ENCODE data around the gene IFIT1.

DNA sequence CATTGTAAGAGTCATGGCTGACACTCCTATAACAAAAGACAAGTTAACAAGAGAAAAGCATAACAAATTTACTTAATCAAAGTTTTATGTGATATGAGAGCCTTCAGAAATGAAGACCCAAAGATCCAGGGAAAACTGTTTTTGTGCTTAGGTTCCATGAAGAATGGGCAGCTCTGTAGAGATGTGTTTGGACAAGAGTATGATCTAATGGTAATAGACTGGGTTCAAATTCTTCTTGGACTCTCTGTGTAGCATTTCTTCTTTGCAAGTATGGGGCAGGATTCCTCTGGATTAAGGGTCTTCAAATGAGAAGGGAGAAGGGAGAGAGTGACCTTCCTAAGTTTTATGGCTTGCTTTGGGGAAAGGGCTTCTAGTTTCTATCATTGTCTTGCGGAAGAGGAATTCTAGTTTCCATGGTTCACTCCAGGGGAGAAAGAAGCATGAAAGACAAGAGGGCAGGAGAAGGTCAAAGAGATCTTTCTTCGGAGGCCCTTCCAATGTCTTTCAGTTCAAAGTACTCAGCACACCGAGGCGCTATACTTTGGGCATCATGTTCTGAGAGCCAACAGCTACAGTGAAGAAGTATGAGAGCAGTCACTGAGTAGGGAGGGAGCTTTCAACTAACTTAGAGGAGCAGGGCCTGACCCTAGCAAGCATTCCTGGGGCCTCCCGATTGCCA, 49.2 kb upstream of the IFIT1 start:
- TF ChIP-seq POLR2A (IDR thresholded peaks at IDR 0.05) = no peak
- TF ChIP-seq, protein P1, sequence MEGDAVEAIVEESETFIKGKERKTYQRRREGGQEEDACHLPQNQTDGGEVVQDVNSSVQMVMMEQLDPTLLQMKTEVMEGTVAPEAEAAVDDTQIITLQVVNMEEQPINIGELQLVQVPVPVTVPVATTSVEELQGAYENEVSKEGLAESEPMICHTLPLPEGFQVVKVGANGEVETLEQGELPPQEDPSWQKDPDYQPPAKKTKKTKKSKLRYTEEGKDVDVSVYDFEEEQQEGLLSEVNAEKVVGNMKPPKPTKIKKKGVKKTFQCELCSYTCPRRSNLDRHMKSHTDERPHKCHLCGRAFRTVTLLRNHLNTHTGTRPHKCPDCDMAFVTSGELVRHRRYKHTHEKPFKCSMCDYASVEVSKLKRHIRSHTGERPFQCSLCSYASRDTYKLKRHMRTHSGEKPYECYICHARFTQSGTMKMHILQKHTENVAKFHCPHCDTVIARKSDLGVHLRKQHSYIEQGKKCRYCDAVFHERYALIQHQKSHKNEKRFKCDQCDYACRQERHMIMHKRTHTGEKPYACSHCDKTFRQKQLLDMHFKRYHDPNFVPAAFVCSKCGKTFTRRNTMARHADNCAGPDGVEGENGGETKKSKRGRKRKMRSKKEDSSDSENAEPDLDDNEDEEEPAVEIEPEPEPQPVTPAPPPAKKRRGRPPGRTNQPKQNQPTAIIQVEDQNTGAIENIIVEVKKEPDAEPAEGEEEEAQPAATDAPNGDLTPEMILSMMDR (IDR thresholded peaks at IDR 0.05) = no peak

All from uterus (tissue), 2 donors.